ENCODE measurements around the gene HNF1B.

Gene HNF1B

GRCh38 chr17:37710344-37710886 lies 34.4 kb downstream of the HNF1B start:
- H3K4me1 ChIP-seq (ENCODE audit: control insufficient read depth, low read length), result no peaks in the 10 kb centered on the region
- no peak overlapping the region for H3K27ac ChIP-seq (ENCODE audit: low read depth, low read length)
- H3K4me2 ChIP-seq (ENCODE audit: low read length), result no peak overlapping the region
- no peaks in the 10 kb centered on the region for H3K9me2 ChIP-seq (replicated peaks; ENCODE audit: control insufficient read depth, low read length)
- no peaks in the 10 kb centered on the region for H3K79me2 ChIP-seq (ENCODE audit: control insufficient read depth, low read length)
- no peak overlapping the region for H3K4me3 ChIP-seq (ENCODE audit: low read length)
- peaks cover 63% of the 10 kb centered on the region for H3K27me3 ChIP-seq (ENCODE audit: control insufficient read depth, low read length)
- no peaks in the 10 kb centered on the region for H3F3A ChIP-seq (ENCODE audit: control insufficient read depth, insufficient read depth)
- no peaks in the 10 kb centered on the region for H3K36me3 ChIP-seq (ENCODE audit: control insufficient read depth, low read length)
- TF ChIP-seq CTCF (IDR thresholded peaks at IDR 0.05; ENCODE audit: low read depth, low read length, poor library complexity, severe bottlenecking) (no peak), EZH2phosphoT487 (IDR thresholded peaks at IDR 0.05; ENCODE audit: borderline replicate concordance, low read length) (no peak)
- no peaks in the 10 kb centered on the region for H4K20me1 ChIP-seq (ENCODE audit: control insufficient read depth, insufficient read depth, low read depth, low read length)
- no peaks in the 10 kb centered on the region; the same call in 1 of the 2 replicates for H3K9me3 ChIP-seq (ENCODE audit: control insufficient read depth, insufficient read depth, low read length)

- no peaks in the 10 kb centered on the region; the same call in 1 of the 2 replicates for H4K20me1 ChIP-seq (ENCODE audit: control insufficient read depth, insufficient read depth, low read depth, low read length)
- TF ChIP-seq CTCF (IDR thresholded peaks at IDR 0.05; ENCODE audit: low read depth, low read length, poor library complexity, severe bottlenecking) (no peak), EZH2phosphoT487 (IDR thresholded peaks at IDR 0.05; ENCODE audit: borderline replicate concordance, low read length) (no peak)
- H3K4me2 ChIP-seq (ENCODE audit: low read length), result no peak overlapping the region
- no peaks in the 10 kb centered on the region; the same call in 1 of the 2 replicates for H3K9me3 ChIP-seq (ENCODE audit: control insufficient read depth, insufficient read depth, low read length)
- no peaks in the 10 kb centered on the region for H3K9me2 ChIP-seq (replicated peaks; ENCODE audit: control insufficient read depth, low read length)
- no peak overlapping the region for H3K27ac ChIP-seq (ENCODE audit: low read depth, low read length)
- no peaks in the 10 kb centered on the region for H3K79me2 ChIP-seq (ENCODE audit: control insufficient read depth, low read length)
- H3K36me3 ChIP-seq (ENCODE audit: control insufficient read depth, low read length), result no peaks in the 10 kb centered on the region
- no peak overlapping the region for H3K4me3 ChIP-seq (ENCODE audit: low read length)
- no peaks in the 10 kb centered on the region for H3F3A ChIP-seq (ENCODE audit: control insufficient read depth, insufficient read depth)
- H3K27me3 ChIP-seq (ENCODE audit: control insufficient read depth, low read length), result peaks cover 69% of the 10 kb centered on the region
- no peaks in the 10 kb centered on the region for H3K4me1 ChIP-seq (ENCODE audit: control insufficient read depth, low read length)
Measured at GRCh38 chr17:37708616-37709212, 36.1 kb downstream of the HNF1B start.

GRCh38 chr17:37708008-37708615 lies 36.7 kb downstream of the HNF1B start:
- TF ChIP-seq CTCF (IDR thresholded peaks at IDR 0.05; ENCODE audit: low read depth, low read length, poor library complexity, severe bottlenecking) (no peak), EZH2phosphoT487 (IDR thresholded peaks at IDR 0.05; ENCODE audit: borderline replicate concordance, low read length) (no peak)
- H3F3A ChIP-seq (ENCODE audit: control insufficient read depth, insufficient read depth), result no peaks in the 10 kb centered on the region
- no peaks in the 10 kb centered on the region for H3K79me2 ChIP-seq (ENCODE audit: control insufficient read depth, low read length)
- H3K4me2 ChIP-seq (ENCODE audit: low read length), result no peak overlapping the region
- H3K27ac ChIP-seq (ENCODE audit: low read depth, low read length), result no peak overlapping the region
- H3K9me3 ChIP-seq (ENCODE audit: control insufficient read depth, insufficient read depth, low read length), result no peaks in the 10 kb centered on the region; the same call in 1 of the 2 replicates
- no peaks in the 10 kb centered on the region for H3K4me1 ChIP-seq (ENCODE audit: control insufficient read depth, low read length)
- H3K36me3 ChIP-seq (ENCODE audit: control insufficient read depth, low read length), result no peaks in the 10 kb centered on the region
- H3K4me3 ChIP-seq (ENCODE audit: low read length), result no peak overlapping the region
- H3K27me3 ChIP-seq (ENCODE audit: control insufficient read depth, low read length), result peaks cover 69% of the 10 kb centered on the region
- H4K20me1 ChIP-seq (ENCODE audit: control insufficient read depth, insufficient read depth, low read depth, low read length), result no peaks in the 10 kb centered on the region; the same call in 1 of the 2 replicates
- no peaks in the 10 kb centered on the region for H3K9me2 ChIP-seq (replicated peaks; ENCODE audit: control insufficient read depth, low read length)

All from DOHH2 (cell line).